ENCODE data around the gene UGT1A9. TPM values are rescaled to one million over a fixed set of nuclear protein-coding genes. Genes with fewer than 3 reads are reported as not detected.
"Not testable (repeated sequence)": the region's sequence is repeated elsewhere in the genome, so short reads cannot be mapped to it uniquely, and the experiment has no call there.

The UGT1A9 gene
- polyA plus RNA-seq, 6 donors from 2014 or later = not detected

- ATAC-seq (ENCODE audit: low read depth in 2 of 2) = no peak
- no peak for DNase-seq
- peaks cover 5 to 19% (median 8%) of the 10 kb centered on the region in 3 donors for H3K27me3 Mint-ChIP-seq
- no peak overlapping the region for H3K27ac Mint-ChIP-seq
- H3K36me3 Mint-ChIP-seq = no peaks in the 10 kb centered on the region
- peaks cover 0 to 8% (median 3%) of the 10 kb centered on the region in 7 donors for H3K9me3 Mint-ChIP-seq
- H3K4me1 Mint-ChIP-seq = peaks cover 0 to under 1% (median 0%) of the 10 kb centered on the region in 3 donors
- H3K4me3 Mint-ChIP-seq = no peak overlapping the region
These were observed 34.3 kb downstream of the UGT1A9 start for GRCh38 chr2:233705911-233706506.

GRCh38 chr2:233706720-233707119 lies 35.0 kb downstream of the UGT1A9 start:
- Mint-ChIP-seq H3K27ac (no peak overlapping the region), H3K36me3 (no peaks in the 10 kb centered on the region), H3K4me1 (peaks cover 5 to 6% (median 6%) of the 10 kb centered on the region in 3 donors), H3K4me3 (no peak overlapping the region), H3K9me3 (peaks cover 0 to 8% (median 3%) of the 10 kb centered on the region in 7 donors), H3K27me3 (peaks cover 8 to 19% (median 10%) of the 10 kb centered on the region in 3 donors)
- no peak for DNase-seq
- ATAC-seq (ENCODE audit: low read depth in 2 of 2) = no peak

GRCh38 chr2:233707940-233708644 lies 36.4 kb downstream of the UGT1A9 start:
- no peak for DNase-seq
- Mint-ChIP-seq H3K27me3 (peaks cover 8 to 24% (median 10%) of the 10 kb centered on the region in 3 donors), H3K27ac (no peak overlapping the region), H3K4me1 (peaks cover 5 to 7% (median 6%) of the 10 kb centered on the region in 3 donors), H3K36me3 (no peaks in the 10 kb centered on the region), H3K9me3 (peaks cover 0 to 8% (median 3%) of the 10 kb centered on the region in 7 donors), H3K4me3 (peak overlapping the region in 1 of 8 donors; percentile 16)
- no peak for ATAC-seq (ENCODE audit: low read depth in 2 of 2)

- Mint-ChIP-seq H3K36me3 (no peaks in the 10 kb centered on the region), H3K27me3 (peaks cover 12 to 23% (median 13%) of the 10 kb centered on the region in 3 donors), H3K9me3 (peaks cover 0 to 4% (median 3%) of the 10 kb centered on the region in 7 donors), H3K4me1 (peaks cover 5 to 7% (median 6%) of the 10 kb centered on the region in 3 donors), H3K4me3 (no peak overlapping the region), H3K27ac (no peak overlapping the region)
- ATAC-seq (ENCODE audit: low read depth in 2 of 2) (no peak), DNase-seq (no peak)
These were observed 37.2 kb downstream of the UGT1A9 start for GRCh38 chr2:233708942-233709341.

- Mint-ChIP-seq H3K4me3 (no peak overlapping the region), H3K27me3 (peaks cover 16 to 25% (median 21%) of the 10 kb centered on the region in 3 donors), H3K4me1 (peaks cover 5 to 7% (median 6%) of the 10 kb centered on the region in 3 donors), H3K36me3 (no peaks in the 10 kb centered on the region), H3K9me3 (no peaks in the 10 kb centered on the region), H3K27ac (peak overlapping the region in 1 of 6 donors; percentile 83)
- ATAC-seq (ENCODE audit: low read depth in 2 of 2) = peak; percentile 67 to 75
- peak; percentile 49 for DNase-seq
These were observed 39.8 kb downstream of the UGT1A9 start for GRCh38 chr2:233711312-233712008.

- no peaks in the 10 kb centered on the region for H3K36me3 Mint-ChIP-seq
- H3K4me3 Mint-ChIP-seq = no peak within 1 kb of the TSS
- no peaks in the 10 kb centered on the region for H3K9me3 Mint-ChIP-seq
These were observed 41.0 kb downstream of the UGT1A9 start, which contains the start of gene UGT1A5 for GRCh38 chr2:233712611-233713261. Gene UGT1A5, plus strand, starts transcription at chr2:233712907. Its CDS starts 85 bp downstream, at chr2:233712992.

GRCh38 chr2:233713262-233713615 lies 41.5 kb downstream of the UGT1A9 start:
- DNase-seq (no peak), ATAC-seq (ENCODE audit: low read depth in 2 of 2) (no peak)
- Mint-ChIP-seq H3K9me3 (peaks cover 0 to under 1% (median 0%) of the 10 kb centered on the region in 7 donors), H3K36me3 (no peaks in the 10 kb centered on the region), H3K4me3 (no peak overlapping the region), H3K27ac (no peak overlapping the region), H3K27me3 (peaks cover 26 to 33% (median 32%) of the 10 kb centered on the region in 3 donors), H3K4me1 (peaks cover 5 to 7% (median 6%) of the 10 kb centered on the region in 3 donors)

More at GRCh38 chr2:233712611-233713261, 41.0 kb downstream of the UGT1A9 start, which contains the start of gene UGT1A5:
- Mint-ChIP-seq H3K27me3 (peaks cover 21 to 29% (median 28%) of the 10 kb centered on the region in 3 donors), H3K4me1 (peaks cover 5 to 7% (median 6%) of the 10 kb centered on the region in 3 donors), H3K27ac (peak within 1 kb of the TSS in 1 of 6 donors; percentile 83)
- DNase-seq (no peak), ATAC-seq (ENCODE audit: low read depth in 2 of 2) (no peak)

- no peak overlapping the region for H3K4me3 Mint-ChIP-seq
- DNase-seq = no peak
- no peaks in the 10 kb centered on the region for H3K36me3 Mint-ChIP-seq
- no peak overlapping the region for H3K27ac Mint-ChIP-seq
- no peak for ATAC-seq (ENCODE audit: low read depth in 2 of 2)
- peaks cover 5 to 7% (median 6%) of the 10 kb centered on the region in 3 donors for H3K4me1 Mint-ChIP-seq
- peaks cover 30 to 42% (median 39%) of the 10 kb centered on the region in 3 donors for H3K27me3 Mint-ChIP-seq
- H3K9me3 Mint-ChIP-seq = peaks cover 0 to 2% (median 0%) of the 10 kb centered on the region in 7 donors
These were observed 42.4 kb downstream of the UGT1A9 start for GRCh38 chr2:233714121-233714520.

GRCh38 chr2:233718552-233718951 lies 46.9 kb downstream of the UGT1A9 start, which contains the start of gene UGT1A4:
Gene UGT1A4, plus strand, starts transcription at chr2:233718736. Its CDS starts 85 bp downstream, at chr2:233718821.
- Mint-ChIP-seq H3K27ac (no peak within 1 kb of the TSS), H3K9me3 (peaks cover 0 to 2% (median 0%) of the 10 kb centered on the region in 7 donors), H3K4me1 (no peaks in the 10 kb centered on the region), H3K4me3 (peak within 1 kb of the TSS in 1 of 8 donors; percentile 25), H3K36me3 (no peaks in the 10 kb centered on the region), H3K27me3 (peaks cover 32 to 54% (median 40%) of the 10 kb centered on the region in 3 donors)
- no peak for DNase-seq
- no peak for ATAC-seq (ENCODE audit: low read depth in 2 of 2)

GRCh38 chr2:233728723-233729301 lies 57.1 kb downstream of the UGT1A9 start, which contains the start of gene UGT1A3:
Gene UGT1A3, plus strand, starts transcription at chr2:233729042. Its CDS starts 85 bp downstream, at chr2:233729127.
- no peak within 1 kb of the TSS for H3K4me3 Mint-ChIP-seq
- H3K9me3 Mint-ChIP-seq = peaks cover 0 to 6% (median 0%) of the 10 kb centered on the region in 7 donors
- DNase-seq (no peak), ATAC-seq (ENCODE audit: low read depth in 2 of 2) (no peak)
- peaks cover 0 to 5% (median 0%) of the 10 kb centered on the region in 3 donors for H3K4me1 Mint-ChIP-seq
- peaks cover 0 to 5% of the 10 kb centered on the region in 2 donors for H3K36me3 Mint-ChIP-seq
- peaks cover 19 to 43% (median 34%) of the 10 kb centered on the region in 3 donors for H3K27me3 Mint-ChIP-seq
- peak within 1 kb of the TSS in 1 of 6 donors; percentile 39 for H3K27ac Mint-ChIP-seq

- H3K9me3 Mint-ChIP-seq; ATAC-seq (ENCODE audit: low read depth in 2 of 2): not testable (repeated sequence)
- peaks cover 30 to 57% (median 51%) of the 10 kb centered on the region in 3 donors for H3K27me3 Mint-ChIP-seq
These were observed 65.4 kb downstream of the UGT1A9 start for GRCh38 chr2:233736868-233737653.

GRCh38 chr2:233740870-233741269 lies 69.2 kb downstream of the UGT1A9 start:
- no peaks in the 10 kb centered on the region for H3K4me1 Mint-ChIP-seq
- H3K27ac Mint-ChIP-seq = no peak overlapping the region
- H3K36me3 Mint-ChIP-seq = peaks cover 5 to 25% of the 10 kb centered on the region in 2 donors
- no peak for DNase-seq
- no peak for ATAC-seq (ENCODE audit: low read depth in 2 of 2)
- H3K27me3 Mint-ChIP-seq = peaks cover 40 to 44% (median 43%) of the 10 kb centered on the region in 3 donors
- no peak overlapping the region for H3K4me3 Mint-ChIP-seq
- peaks cover 0 to 5% (median 0%) of the 10 kb centered on the region in 7 donors for H3K9me3 Mint-ChIP-seq

More at GRCh38 chr2:233736868-233737653, 65.4 kb downstream of the UGT1A9 start:
- not testable (repeated sequence) for H3K4me1 Mint-ChIP-seq, H3K4me3 Mint-ChIP-seq, H3K27ac Mint-ChIP-seq, DNase-seq
- peaks cover 5 to 25% of the 10 kb centered on the region in 2 donors for H3K36me3 Mint-ChIP-seq
